Islet precursor cell (in vitro differentiated cells): Measurements from ENCODE around the gene NRSN2.

Experiments
- DNase-seq: peaks from one replicate; pipeline ENCODE4 v3.0.0-alpha.2; 2018

NRSN2 gene

GRCh38 chr20:397432-398237 lies 50.7 kb downstream of the NRSN2 start:
- no peak for DNase-seq

- no peak for DNase-seq
These were observed 52.3 kb downstream of the NRSN2 start for GRCh38 chr20:399182-399707.

GRCh38 chr20:400128-400453 lies 53.2 kb downstream of the NRSN2 start:
- DNase-seq = no peak

- DNase-seq = no peak
These were observed 53.8 kb downstream of the NRSN2 start for GRCh38 chr20:400454-401275.

- no peak for DNase-seq
These were observed 55.0 kb downstream of the NRSN2 start for GRCh38 chr20:401682-402495.

- DNase-seq = no peak
These were observed 55.6 kb downstream of the NRSN2 start for GRCh38 chr20:402496-402885.

GRCh38 chr20:402898-403581 lies 56.1 kb downstream of the NRSN2 start:
- DNase-seq = no peak

- DNase-seq = no peak
These were observed 56.7 kb downstream of the NRSN2 start for GRCh38 chr20:403582-403957.

- DNase-seq = no peak
These were observed 57.2 kb downstream of the NRSN2 start for GRCh38 chr20:404088-404487.
